ENCODE results near the gene TPRG1L. TPM values are rescaled to one million over a fixed set of nuclear protein-coding genes. Genes with fewer than 3 reads are reported as not detected.

The TPRG1L gene
- total RNA-seq, 1 donor from 2014 or later, result 47.5 TPM

DNA sequence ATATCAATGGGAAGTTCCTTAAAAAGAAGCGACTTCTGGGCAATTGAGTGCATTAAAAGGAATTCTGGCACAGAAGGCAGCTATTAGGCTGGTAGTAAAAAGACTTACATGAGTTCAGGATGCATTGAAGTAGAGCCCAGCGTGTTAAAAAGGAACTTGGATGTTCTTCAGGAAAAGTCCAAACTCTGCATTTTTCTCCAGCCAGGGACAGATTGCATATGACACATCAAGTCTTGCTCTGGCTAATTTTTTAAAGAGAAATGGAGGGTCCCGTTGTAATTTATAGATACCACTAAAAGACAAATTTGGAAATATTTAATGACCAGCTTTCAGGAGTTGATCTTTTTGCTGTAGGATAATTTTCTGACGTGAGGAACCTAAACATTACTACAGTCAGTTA, 1.2 kb downstream of the TPRG1L start:
- DNase-seq, result no peak
- intact Hi-C loops (cut with DNase I), result no loop called here
- no peaks in the 10 kb centered on the region for H3K9me3 ChIP-seq
- peaks cover 39% of the 10 kb centered on the region for H3K36me3 ChIP-seq
- H3K4me3 ChIP-seq, result peak overlapping the region; percentile 99
- H3K27me3 ChIP-seq, result no peaks in the 10 kb centered on the region
- ATAC-seq, result no peak
- TF ChIP-seq, protein P1, sequence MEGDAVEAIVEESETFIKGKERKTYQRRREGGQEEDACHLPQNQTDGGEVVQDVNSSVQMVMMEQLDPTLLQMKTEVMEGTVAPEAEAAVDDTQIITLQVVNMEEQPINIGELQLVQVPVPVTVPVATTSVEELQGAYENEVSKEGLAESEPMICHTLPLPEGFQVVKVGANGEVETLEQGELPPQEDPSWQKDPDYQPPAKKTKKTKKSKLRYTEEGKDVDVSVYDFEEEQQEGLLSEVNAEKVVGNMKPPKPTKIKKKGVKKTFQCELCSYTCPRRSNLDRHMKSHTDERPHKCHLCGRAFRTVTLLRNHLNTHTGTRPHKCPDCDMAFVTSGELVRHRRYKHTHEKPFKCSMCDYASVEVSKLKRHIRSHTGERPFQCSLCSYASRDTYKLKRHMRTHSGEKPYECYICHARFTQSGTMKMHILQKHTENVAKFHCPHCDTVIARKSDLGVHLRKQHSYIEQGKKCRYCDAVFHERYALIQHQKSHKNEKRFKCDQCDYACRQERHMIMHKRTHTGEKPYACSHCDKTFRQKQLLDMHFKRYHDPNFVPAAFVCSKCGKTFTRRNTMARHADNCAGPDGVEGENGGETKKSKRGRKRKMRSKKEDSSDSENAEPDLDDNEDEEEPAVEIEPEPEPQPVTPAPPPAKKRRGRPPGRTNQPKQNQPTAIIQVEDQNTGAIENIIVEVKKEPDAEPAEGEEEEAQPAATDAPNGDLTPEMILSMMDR (IDR thresholded peaks at IDR 0.05), result no peak
- H3K4me1 ChIP-seq, result peaks cover 18% of the 10 kb centered on the region
- H3K27ac ChIP-seq, result peak overlapping the region; percentile 78

DNA sequence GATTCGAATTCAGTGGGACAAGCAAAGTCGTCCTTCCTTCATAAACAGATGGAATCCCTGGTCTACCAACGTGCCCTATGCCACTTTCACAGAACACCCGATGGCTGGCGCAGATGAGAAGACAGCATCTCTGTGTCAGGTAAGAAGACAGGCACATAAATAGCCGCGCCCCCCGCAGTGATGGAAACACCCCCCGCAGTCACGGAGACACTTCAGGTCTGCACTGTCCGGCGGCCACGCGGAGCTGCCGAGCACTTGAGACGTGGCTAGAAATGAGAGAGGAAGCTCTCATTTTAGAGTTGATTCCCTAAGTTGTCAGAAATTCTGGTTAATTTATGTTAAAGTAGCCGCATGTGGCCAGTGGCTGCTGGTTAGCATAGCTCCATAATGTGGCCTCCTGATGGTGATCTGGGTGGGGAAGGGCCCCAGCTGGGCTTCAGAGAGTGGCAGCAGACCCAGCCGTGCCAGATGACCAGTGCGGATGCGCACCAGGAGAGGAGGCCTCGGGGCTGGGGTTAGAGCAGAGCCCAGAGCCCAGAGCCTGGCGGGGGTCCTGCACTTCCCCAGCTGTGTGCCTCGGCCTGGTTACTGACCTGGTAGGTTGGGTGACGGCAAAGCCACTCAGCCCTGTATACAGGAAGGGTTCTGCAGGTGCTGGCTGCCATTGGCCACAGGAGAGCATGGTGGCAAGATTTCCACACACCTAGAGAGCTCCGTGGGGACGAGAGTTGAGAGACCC, 2.9 kb downstream of the TPRG1L start:
- TF ChIP-seq, protein P1 (IDR thresholded peaks at IDR 0.05), result no peak
- H3K27ac ChIP-seq, result no peak overlapping the region
- H3K27me3 ChIP-seq, result no peaks in the 10 kb centered on the region
- DNase-seq (no peak), ATAC-seq (no peak)
- no peak overlapping the region for H3K4me3 ChIP-seq
- peaks cover 54% of the 10 kb centered on the region for H3K36me3 ChIP-seq
- intact Hi-C loops (cut with DNase I), result no loop called here
- H3K4me1 ChIP-seq, result peaks cover 18% of the 10 kb centered on the region
- H3K9me3 ChIP-seq, result no peaks in the 10 kb centered on the region

DNA sequence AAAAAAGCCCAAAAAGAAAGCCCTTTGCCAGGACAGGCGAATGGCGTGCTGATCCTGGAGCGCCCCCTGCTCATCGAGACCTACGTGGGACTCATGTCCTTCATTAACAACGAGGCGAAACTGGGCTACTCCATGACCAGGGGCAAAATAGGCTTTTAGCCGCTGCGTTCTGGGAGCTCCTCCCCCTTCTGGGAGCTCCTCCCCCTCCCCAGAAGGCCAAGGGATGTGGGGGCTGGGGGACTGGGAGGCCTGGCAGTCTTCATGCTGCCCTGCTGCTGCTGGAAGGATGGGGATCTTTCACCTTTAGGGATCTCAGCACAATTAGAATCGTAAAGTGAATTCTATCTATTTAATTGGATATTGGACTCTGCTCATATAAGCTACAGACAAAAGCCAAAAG, 3.6 kb downstream of the TPRG1L start:
- DNase-seq (no peak), ATAC-seq (no peak)
- Histone ChIP-seq H3K36me3 (peaks cover 62% of the 10 kb centered on the region), H3K9me3 (no peaks in the 10 kb centered on the region), H3K27ac (no peak overlapping the region), H3K27me3 (no peaks in the 10 kb centered on the region), H3K4me1 (peaks cover 15% of the 10 kb centered on the region), H3K4me3 (no peak overlapping the region)
- TF ChIP-seq, protein P1 (IDR thresholded peaks at IDR 0.05), result no peak
- intact Hi-C loops (cut with DNase I), result no loop called here

DNA sequence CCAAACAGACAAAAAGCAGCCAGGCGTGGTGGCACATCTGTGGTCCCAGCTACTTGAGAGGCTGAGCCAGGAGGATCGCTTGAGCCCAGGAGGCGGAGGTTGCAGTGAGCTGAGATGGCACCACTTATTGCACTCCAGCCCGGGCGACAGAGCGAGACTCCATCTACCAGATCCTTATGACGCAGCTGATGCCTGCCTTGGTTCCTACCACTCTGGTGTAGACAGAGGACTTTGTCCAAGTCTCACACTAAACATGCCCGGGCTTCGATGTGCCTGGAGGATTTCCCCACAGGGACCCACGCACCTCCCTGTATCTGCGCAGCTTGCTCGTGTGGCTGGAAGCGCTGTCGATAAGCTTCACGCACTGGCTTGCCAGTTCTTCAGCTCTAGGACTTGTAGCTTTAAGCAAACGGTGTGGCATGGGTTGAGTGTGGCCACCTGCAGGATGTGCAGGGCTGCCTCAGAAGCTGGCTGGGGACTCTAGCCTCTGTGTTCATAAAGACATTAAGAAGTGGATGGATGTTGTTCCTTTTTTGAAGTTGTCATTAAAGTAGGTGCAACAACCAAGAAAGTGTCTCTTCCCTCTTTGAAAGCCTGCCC, 4.8 kb downstream of the TPRG1L start:
- no peak for DNase-seq
- TF ChIP-seq, protein P1 (IDR thresholded peaks at IDR 0.05), result no peak
- Histone ChIP-seq H3K4me1 (peaks cover 10% of the 10 kb centered on the region), H3K27me3 (no peaks in the 10 kb centered on the region), H3K27ac (no peak overlapping the region), H3K9me3 (no peaks in the 10 kb centered on the region), H3K4me3 (no peak overlapping the region), H3K36me3 (peaks cover 72% of the 10 kb centered on the region)
- no peak for ATAC-seq
- intact Hi-C loops (cut with DNase I), result no loop called here

DNA sequence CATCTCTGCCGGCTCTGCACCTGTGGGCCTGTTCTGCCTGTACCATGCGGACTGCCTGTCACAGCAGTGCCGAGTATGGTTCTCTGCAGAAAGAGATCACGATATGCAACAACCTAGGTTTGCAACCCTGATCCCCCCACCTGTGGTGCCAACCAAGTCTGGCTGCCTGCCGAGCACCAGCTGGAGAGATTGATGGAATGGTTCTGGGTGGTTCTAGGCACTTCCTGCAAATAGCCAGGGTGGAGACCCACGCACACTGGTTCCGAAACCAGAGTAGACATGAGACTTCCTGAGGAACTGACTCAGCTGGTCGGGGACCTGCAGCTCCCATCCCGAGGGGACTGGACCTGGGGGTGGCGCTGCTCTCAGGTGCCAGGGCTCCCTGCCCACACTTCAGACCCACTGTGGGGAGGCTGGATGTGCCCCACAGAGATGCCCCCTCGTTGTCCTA, 5.4 kb downstream of the TPRG1L start:
- TF ChIP-seq, protein P1 (IDR thresholded peaks at IDR 0.05), result no peak
- H3K36me3 ChIP-seq, result peaks cover 77% of the 10 kb centered on the region
- no peak for DNase-seq

More for the DNA sequence above, 5.4 kb downstream of the TPRG1L start:
- intact Hi-C loops (cut with DNase I), result no loop called here
- no peak overlapping the region for H3K27ac ChIP-seq
- peaks cover 10% of the 10 kb centered on the region for H3K4me1 ChIP-seq
- no peaks in the 10 kb centered on the region for H3K27me3 ChIP-seq
- no peaks in the 10 kb centered on the region for H3K9me3 ChIP-seq
- H3K4me3 ChIP-seq, result no peak overlapping the region
- peak; percentile 33 for ATAC-seq

Measured in upper lobe of right lung (tissue), 1 donor.